Measurements from ENCODE around the gene MSL1.

DNA sequence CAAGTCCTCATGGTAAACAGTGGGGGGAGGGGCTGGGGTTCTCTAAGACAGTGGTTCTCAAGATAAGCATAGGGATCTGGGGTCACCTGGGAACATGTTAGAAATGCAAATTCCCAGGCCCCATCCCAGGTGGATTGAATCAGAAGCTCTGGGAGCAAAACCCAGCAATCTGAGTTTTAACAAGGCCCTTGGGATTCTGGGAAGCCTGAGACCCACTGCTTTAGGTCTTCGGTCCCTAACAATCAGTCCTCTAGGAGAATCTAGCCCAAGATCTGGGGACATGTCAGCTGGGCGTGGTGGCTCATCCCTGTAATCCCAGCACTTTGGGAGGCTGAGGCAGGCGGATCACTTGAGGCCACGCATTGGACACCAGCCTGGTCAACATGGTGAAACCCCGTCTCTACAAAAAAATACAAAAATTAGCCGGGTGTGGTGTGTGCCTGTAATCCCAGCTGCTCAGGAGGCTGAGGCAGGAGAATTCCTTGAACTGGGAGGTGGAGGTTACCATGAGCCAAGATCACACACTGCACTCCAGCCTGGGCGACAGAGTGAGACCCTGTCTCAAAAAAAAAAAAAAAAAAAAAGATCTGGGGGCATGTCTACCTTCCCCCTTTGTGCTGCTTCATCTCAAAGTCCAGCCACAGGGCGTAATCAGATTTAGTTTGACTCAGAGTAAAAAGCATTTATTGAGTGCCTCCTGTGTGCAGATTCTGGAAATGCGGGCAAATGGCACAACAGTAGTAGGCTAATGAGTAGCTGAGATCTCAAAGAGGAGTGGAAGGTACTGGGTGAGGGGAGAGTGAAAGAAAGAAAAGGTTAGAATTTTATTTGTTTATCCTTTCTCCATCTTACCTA is 12.6 kb upstream of the MSL1 start:
- TF ChIP-seq CTCF (IDR thresholded peaks at IDR 0.05) (peak in 3 of 6 experiments; percentile 29 to 53 (median 34)), POLR2A (IDR thresholded peaks at IDR 0.05) (no peak)

Data from Peyer's patch (tissue), 4 donors.